HT1080 (cell line): ENCODE measurements around the gene CCDC60. TPM values are rescaled to one million over a fixed set of nuclear protein-coding genes. Genes with fewer than 3 reads are reported as not detected.

Experiments used
- DNase-seq: peaks from one replicate; pipeline ENCODE4 v3.0.0-alpha.2; 2015; ENCODE audit warnings: low read depth
- total RNA-seq: library from RNA; depleted of rRNA; stranded (reverse); fragments of >200 nt; shearing (Covaris generic); gene quantifications from 2 replicates; pipeline ENCODE4 v1.2.3, GENCODE V29; 2014; rRNA removed

CCDC60 gene
- total RNA-seq, 1 experiment from 2014 or later, result not detected

- no peak for DNase-seq
These were observed 178.4 kb downstream of the CCDC60 start for GRCh38 chr12:119512772-119513497.

GRCh38 chr12:119528241-119528640 lies 193.7 kb downstream of the CCDC60 start:
- DNase-seq, result no peak

- DNase-seq, result no peak
These were observed 205.9 kb downstream of the CCDC60 start for GRCh38 chr12:119540476-119540875.

GRCh38 chr12:119544765-119545625 lies 210.5 kb downstream of the CCDC60 start:
- peak; percentile 65 for DNase-seq

GRCh38 chr12:119546340-119546739 lies 211.8 kb downstream of the CCDC60 start:
- no peak for DNase-seq

GRCh38 chr12:119547001-119547400 lies 212.5 kb downstream of the CCDC60 start:
- DNase-seq, result no peak

GRCh38 chr12:119556854-119557253 lies 222.3 kb downstream of the CCDC60 start:
- no peak for DNase-seq

- DNase-seq, result no peak
These were observed 230.9 kb downstream of the CCDC60 start for GRCh38 chr12:119565404-119565803.

GRCh38 chr12:119570771-119571170 lies 236.2 kb downstream of the CCDC60 start:
- no peak for DNase-seq

- DNase-seq, result no peak
These were observed 238.6 kb downstream of the CCDC60 start for GRCh38 chr12:119573086-119573485.

GRCh38 chr12:119574255-119574654 lies 239.7 kb downstream of the CCDC60 start:
- DNase-seq, result no peak

- no peak for DNase-seq
These were observed 241.7 kb downstream of the CCDC60 start for GRCh38 chr12:119576118-119576810.

GRCh38 chr12:119576915-119577314 lies 242.4 kb downstream of the CCDC60 start:
- no peak for DNase-seq

- DNase-seq, result no peak
These were observed 243.6 kb downstream of the CCDC60 start for GRCh38 chr12:119578112-119578511.

GRCh38 chr12:119589097-119589496 lies 254.6 kb downstream of the CCDC60 start:
- DNase-seq, result no peak

GRCh38 chr12:119589634-119590033 lies 255.1 kb downstream of the CCDC60 start:
- DNase-seq, result no peak

Other genes starting within 250 kb of the CCDC60 start
- 8.7 TPM in 2 replicates for gene HSPB8, start 155.8 kb upstream of the CCDC60 start, total RNA-seq